Common myeloid progenitor, CD34-positive (primary cell): ENCODE measurements around the gene CCNG1.

ENCODE experiments used
- CTCF ChIA-PET: fragments of 350-600 bp; sonication (Branson Sonifier 250); formaldehyde crosslinking; loops from one replicate; lab custom pipeline; 2021; ENCODE audit warnings: antibody characterized with exemption; lab: Charles Lee
- POLR2A ChIA-PET: fragments of 350-600 bp; sonication (Branson Sonifier 250); formaldehyde crosslinking; loops from one replicate; lab custom pipeline; 2021; ENCODE audit warnings: antibody characterized with exemption; lab: Charles Lee
- DNase-seq, 3 donors: peaks; one replicate each; pipeline versions ENCODE4 v3.0.0 to v3.0.0-alpha.2; 2013
- H3K27ac ChIP-seq, 2 experiments: 1 replicate in 1 of 2; 2 replicates in 1 of 2; pipeline ENCODE4 v1.7.0; 2013; ENCODE audit warnings: inconsistent platforms in 2 of 2, low read length in 2 of 2, mild to moderate bottlenecking in 2 of 2, low read depth in 1 of 2, moderate library complexity in 1 of 2; ENCODE audit not compliant: severe bottlenecking in 2 of 2, insufficient read depth in 1 of 2, poor library complexity in 1 of 2
- H3K27me3 ChIP-seq, 5 experiments: replicated peaks in 2 of 5; 1 replicate in 3 of 5; 2 replicates in 2 of 5; pipeline versions ENCODE4 v1.6.1 to v1.7.0; 2013; ENCODE audit warnings: low read length in 4 of 5, mild to moderate bottlenecking in 2 of 5, moderate library complexity in 2 of 5, inconsistent platforms in 1 of 5; ENCODE audit not compliant: insufficient read depth in 5 of 5, control insufficient read depth in 4 of 5
- H3K36me3 ChIP-seq, 4 experiments: 1 replicate in 2 of 4; 2 replicates in 2 of 4; pipeline versions ENCODE4 v1.6.1 to v1.7.0; 2013; ENCODE audit warnings: low read length in 3 of 4, control low read depth in 1 of 4, mild to moderate bottlenecking in 1 of 4; ENCODE audit not compliant: control insufficient read depth in 4 of 4, insufficient read depth in 4 of 4
- H3K4me1 ChIP-seq, 4 experiments: 1 replicate in 3 of 4; 2 replicates in 1 of 4; pipeline versions ENCODE4 v1.6.1 to v1.7.1; 2013; ENCODE audit warnings: low read length in 3 of 4, mild to moderate bottlenecking in 3 of 4, control low read depth in 1 of 4, inconsistent platforms in 1 of 4, moderate library complexity in 1 of 4; ENCODE audit not compliant: control insufficient read depth in 4 of 4, insufficient read depth in 4 of 4; ENCODE audit errors: control extremely low read depth in 1 of 4
- H3K4me3 ChIP-seq, 7 experiments: 1 replicate in 4 of 7; 2 replicates in 3 of 7; pipeline versions ENCODE4 v1.5.1 to v1.7.0; 2013; ENCODE audit warnings: mild to moderate bottlenecking in 7 of 7, low read length in 6 of 7, moderate library complexity in 6 of 7, inconsistent platforms in 2 of 7, low read depth in 2 of 7, control low read depth in 1 of 7; ENCODE audit not compliant: insufficient read depth in 4 of 7, control insufficient read depth in 1 of 7; ENCODE audit errors: extremely low read depth in 1 of 7
- H3K9me3 ChIP-seq, 5 experiments: 1 replicate in 4 of 5; 2 replicates in 1 of 5; pipeline versions ENCODE4 v1.6.1 to v1.7.1; 2013; ENCODE audit warnings: low read length in 4 of 5, mild to moderate bottlenecking in 2 of 5, inconsistent platforms in 1 of 5, low read depth in 1 of 5, moderate library complexity in 1 of 5; ENCODE audit not compliant: control insufficient read depth in 4 of 5, insufficient read depth in 2 of 5; ENCODE audit errors: control extremely low read depth in 1 of 5
- WGBS: methylation state at CpG from one replicate; pipeline ENCODE4 v1.1.5; 2013; ENCODE audit not compliant: insufficient coverage; 5-methylcytosine and 5-hydroxymethylcytosine counted together

CCNG1 gene

DNA sequence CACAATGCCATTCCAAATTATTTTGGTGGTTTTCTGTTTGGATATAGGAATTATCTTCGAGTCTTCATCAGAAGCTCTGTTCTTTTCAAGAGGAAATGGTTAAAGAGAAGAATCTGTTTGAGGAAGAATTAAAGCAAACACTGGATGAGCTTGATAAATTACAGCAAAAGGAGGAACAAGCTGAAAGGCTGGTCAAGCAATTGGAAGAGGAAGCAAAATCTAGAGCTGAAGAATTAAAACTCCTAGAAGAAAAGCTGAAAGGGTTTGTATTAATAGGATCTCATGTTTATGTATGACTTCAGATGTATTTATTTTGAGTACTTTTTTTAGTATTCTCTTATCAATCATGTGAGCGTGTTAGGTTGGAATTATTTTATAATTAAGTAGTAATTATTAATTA is 38.0 kb downstream of the CCNG1 start:
- ChIA-PET POLR2A (no interaction called here), CTCF (interaction anchor here (1.7 kb wide), 1 partner anchor 14 kb away, joined by 5 read pairs; no protein-coding TSS in a partner anchor)
- Histone ChIP-seq H3K27me3 (no peaks in the 10 kb centered on the region), H3K27ac (no peak overlapping the region), H3K4me3 (no peak overlapping the region), H3K36me3 (peaks cover 5 to 67% (median 32%) of the 10 kb centered on the region in 4 experiments), H3K9me3 (peaks cover 0 to 3% (median 0%) of the 10 kb centered on the region in 5 experiments), H3K4me1 (no peaks in the 10 kb centered on the region)
- 43% methylated on average over 1 of the region's 2 CpGs for WGBS
- peak in 2 of 3 donors; percentile 20 to 24 for DNase-seq

DNA sequence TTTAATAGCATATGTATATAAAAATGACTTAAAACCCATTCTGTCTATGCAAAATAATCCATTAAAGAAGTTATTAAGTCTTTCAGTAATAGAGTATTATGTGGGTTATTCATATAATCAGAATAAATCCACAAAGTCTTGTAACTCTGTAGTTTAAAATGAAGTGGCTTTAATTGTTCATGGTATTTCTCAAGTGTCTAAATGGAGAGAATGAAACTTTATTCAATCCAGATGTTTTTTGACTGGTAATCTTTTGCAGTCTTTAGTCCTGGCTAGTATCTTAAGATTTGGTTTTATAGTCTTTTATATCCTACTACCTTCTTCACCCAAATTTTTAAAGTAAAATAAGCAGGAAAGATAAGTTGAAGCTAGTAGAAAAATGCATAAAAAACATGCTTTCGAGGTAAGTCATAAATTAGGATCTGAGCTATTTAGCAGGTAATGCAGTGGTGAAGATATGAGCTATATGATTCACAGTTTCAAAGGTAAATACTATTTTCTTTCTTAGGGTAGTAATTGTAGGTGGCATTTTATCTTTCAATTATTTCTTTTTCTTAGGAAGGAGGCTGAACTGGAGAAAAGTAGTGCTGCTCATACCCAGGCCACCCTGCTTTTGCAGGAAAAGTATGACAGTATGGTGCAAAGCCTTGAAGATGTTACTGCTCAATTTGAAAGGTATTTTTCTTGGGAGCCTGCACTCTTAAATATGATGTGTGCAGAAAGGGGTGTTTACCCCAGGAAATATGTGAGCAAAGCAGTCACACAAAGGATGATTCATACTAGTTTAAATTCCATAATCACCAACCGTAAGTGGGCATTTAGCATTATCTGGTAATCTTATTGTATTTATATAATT is 41.0 kb downstream of the CCNG1 start:
- DNase-seq: no peak
- no peak overlapping the region for H3K4me3 ChIP-seq
- no peak overlapping the region for H3K27ac ChIP-seq
- POLR2A ChIA-PET: no interaction called here
- H3K9me3 ChIP-seq: peaks cover 0 to 3% (median 0%) of the 10 kb centered on the region in 5 experiments
- H3K4me1 ChIP-seq: peaks cover 0 to 8% (median 0%) of the 10 kb centered on the region in 4 experiments
- peaks cover 7 to 55% (median 29%) of the 10 kb centered on the region in 4 experiments for H3K36me3 ChIP-seq
- no peaks in the 10 kb centered on the region for H3K27me3 ChIP-seq
- CTCF ChIA-PET: no interaction called here
- no CpG with 5 or more reads among the region's 2 CpGs for WGBS

DNA sequence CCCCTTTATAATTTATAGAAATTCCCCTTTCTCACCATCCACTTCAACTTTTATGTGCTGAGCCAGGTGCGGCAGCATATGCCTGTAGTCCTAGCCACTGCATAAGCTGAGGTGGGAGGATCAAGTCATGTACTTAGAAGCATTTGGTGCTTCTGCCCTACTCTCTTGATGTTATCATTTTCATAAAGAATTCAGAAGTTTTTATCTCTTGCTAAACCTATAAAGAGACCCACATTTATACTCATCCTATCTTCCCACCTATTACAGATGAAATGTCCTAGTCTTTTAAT is 41.5 kb downstream of the CCNG1 start:
- no peaks in the 10 kb centered on the region for H3K27me3 ChIP-seq
- POLR2A ChIA-PET: no interaction called here
- peaks cover 0 to 3% (median 0%) of the 10 kb centered on the region in 5 experiments for H3K9me3 ChIP-seq
- peaks cover 0 to 12% (median 0%) of the 10 kb centered on the region in 4 experiments for H3K4me1 ChIP-seq
- no peak overlapping the region for H3K4me3 ChIP-seq
- no CpG with 5 or more reads among the region's 1 CpG for WGBS
- CTCF ChIA-PET: interaction anchor here (0.8 to 1.5 kb wide), 2 partner anchors 9 to 10 kb away, joined by 3 to 6 read pairs; no protein-coding TSS in a partner anchor
- DNase-seq: no peak
- no peak overlapping the region for H3K27ac ChIP-seq
- peaks cover 7 to 53% (median 26%) of the 10 kb centered on the region in 4 experiments for H3K36me3 ChIP-seq

DNA sequence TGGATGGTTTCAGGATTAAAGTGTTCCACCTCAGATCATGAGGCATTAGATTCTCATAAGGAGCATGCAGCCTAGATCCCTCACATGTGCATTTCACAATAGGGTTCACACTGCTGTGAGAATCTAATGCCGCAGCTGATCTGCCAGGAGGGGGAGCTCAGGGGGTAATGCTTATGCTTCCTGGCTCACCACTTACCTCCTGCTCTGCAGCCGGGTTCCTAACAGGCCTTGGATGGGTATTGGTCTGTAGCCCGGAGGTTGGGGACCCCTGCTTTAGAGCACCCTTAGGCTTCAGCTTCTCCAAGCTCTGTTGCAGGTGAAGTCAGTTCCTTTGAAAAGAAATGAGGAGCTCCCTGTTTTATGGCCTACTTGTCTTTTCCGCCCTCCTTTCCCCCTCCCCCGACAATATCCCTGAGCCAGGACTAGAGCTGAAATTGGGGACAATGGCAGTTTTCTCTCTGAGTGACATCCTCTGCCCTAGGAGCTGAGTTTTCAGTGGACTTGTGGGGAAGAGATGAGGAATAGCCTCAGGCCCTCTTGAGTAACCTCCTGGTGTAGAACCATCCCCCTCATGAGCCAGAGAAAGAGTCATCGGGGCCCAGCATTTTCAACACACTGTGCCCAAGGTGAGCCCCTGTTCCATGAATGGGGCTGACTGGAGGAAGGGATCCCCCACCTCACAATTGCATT is 51.8 kb downstream of the CCNG1 start:
- H3K4me3 ChIP-seq: no peak overlapping the region
- H3K9me3 ChIP-seq: no peaks in the 10 kb centered on the region
- DNase-seq: peak in 1 of 3 donors; percentile 13
- ChIA-PET POLR2A (no interaction called here), CTCF (interaction anchor here (1.0 to 1.9 kb wide), 7 partner anchors 10 to 29 kb away, joined by 3 to 6 read pairs (median 5); partner anchors contain the start of gene HMMR)
- peaks cover 4 to 57% (median 20%) of the 10 kb centered on the region in 4 experiments for H3K36me3 ChIP-seq
- H3K27me3 ChIP-seq: no peaks in the 10 kb centered on the region
- no peaks in the 10 kb centered on the region for H3K4me1 ChIP-seq
- 88% methylated on average over 1 of the region's 6 CpGs for WGBS
- H3K27ac ChIP-seq: no peak overlapping the region

DNA sequence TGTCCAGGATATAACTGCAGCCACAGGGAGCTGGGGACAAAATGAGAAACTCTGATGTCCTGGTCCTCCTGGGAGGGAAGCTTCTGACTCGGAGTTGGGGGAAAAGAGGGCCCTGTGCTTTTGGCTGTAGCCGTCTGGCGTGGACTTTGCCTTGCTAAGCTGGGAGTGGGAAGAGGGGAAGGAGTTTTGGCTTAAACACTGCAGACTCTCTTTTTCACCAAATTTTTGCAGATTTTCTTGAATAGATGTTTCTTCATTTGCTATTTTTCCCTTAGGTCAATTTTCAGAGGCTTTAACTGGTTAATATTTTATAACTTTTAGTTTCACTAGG is 52.3 kb downstream of the CCNG1 start:
- H3K27ac ChIP-seq: no peak overlapping the region
- ChIA-PET CTCF (interaction anchor here (1.0 to 1.7 kb wide), 5 partner anchors 10 to 29 kb away, joined by 3 to 6 read pairs (median 4); partner anchors contain the start of gene HMMR), POLR2A (no interaction called here)
- 96% methylated on average over 3 of the region's 3 CpGs for WGBS
- no peaks in the 10 kb centered on the region for H3K4me1 ChIP-seq
- no peaks in the 10 kb centered on the region for H3K27me3 ChIP-seq
- no peaks in the 10 kb centered on the region for H3K9me3 ChIP-seq
- peaks cover 4 to 54% (median 19%) of the 10 kb centered on the region in 4 experiments for H3K36me3 ChIP-seq
- no peak overlapping the region for H3K4me3 ChIP-seq
- no peak for DNase-seq
